Vagina (tissue), 2 donors: Measurements from ENCODE around the gene C7orf25.

ENCODE experiments used
- POLR2A ChIP-seq, 2 donors: fragments of 450-650 bp; IDR thresholded peaks; one replicate each; pipeline ENCODE4 v1.6.1; 2017; ENCODE audit warnings: antibody characterized with exemption in 2 of 2, mild to moderate bottlenecking in 2 of 2, moderate library complexity in 2 of 2
- POLR2AphosphoS5 ChIP-seq, 2 donors: sonication (generic); formaldehyde crosslinking; IDR thresholded peaks; one replicate each; pipeline ENCODE4 v1.9.0; 2017; ENCODE audit warnings: antibody characterized with exemption in 2 of 2, mild to moderate bottlenecking in 2 of 2, low read depth in 1 of 2; ENCODE audit not compliant: insufficient read depth in 1 of 2
- TF ChIP-seq, protein P1 (sequence below), 3 experiments: fragments of 450-650 bp in 2 of 3; fragments of 200-600 bp in 1 of 3; sonication (generic) in 1 of 3; IDR thresholded peaks; one replicate each; pipeline ENCODE4 v1.5.1; 2017 to 2019; ENCODE audit warnings: antibody characterized with exemption in 3 of 3, mild to moderate bottlenecking in 2 of 3, moderate library complexity in 2 of 3

DNA sequence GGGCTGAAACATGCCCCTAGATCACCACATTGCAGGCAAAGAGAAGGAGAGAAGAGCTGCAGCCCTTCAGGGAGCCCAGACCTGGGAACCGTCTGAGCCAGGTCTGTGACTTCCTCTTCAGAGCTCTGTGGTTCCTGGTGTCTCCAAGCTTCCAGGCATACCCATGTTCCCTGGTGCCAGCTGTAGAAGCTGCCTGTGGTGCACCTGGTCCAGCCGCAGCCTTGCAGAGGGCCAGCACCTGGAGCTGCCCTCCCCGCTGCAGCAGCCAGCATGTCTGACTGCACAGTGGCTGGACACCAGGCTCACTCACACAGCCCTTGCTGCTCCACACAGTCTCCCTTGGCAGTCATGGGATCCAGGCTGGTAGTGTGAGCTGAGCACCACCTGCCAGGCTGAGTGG, 33.6 kb downstream of the C7orf25 start:
- TF ChIP-seq, protein P1, sequence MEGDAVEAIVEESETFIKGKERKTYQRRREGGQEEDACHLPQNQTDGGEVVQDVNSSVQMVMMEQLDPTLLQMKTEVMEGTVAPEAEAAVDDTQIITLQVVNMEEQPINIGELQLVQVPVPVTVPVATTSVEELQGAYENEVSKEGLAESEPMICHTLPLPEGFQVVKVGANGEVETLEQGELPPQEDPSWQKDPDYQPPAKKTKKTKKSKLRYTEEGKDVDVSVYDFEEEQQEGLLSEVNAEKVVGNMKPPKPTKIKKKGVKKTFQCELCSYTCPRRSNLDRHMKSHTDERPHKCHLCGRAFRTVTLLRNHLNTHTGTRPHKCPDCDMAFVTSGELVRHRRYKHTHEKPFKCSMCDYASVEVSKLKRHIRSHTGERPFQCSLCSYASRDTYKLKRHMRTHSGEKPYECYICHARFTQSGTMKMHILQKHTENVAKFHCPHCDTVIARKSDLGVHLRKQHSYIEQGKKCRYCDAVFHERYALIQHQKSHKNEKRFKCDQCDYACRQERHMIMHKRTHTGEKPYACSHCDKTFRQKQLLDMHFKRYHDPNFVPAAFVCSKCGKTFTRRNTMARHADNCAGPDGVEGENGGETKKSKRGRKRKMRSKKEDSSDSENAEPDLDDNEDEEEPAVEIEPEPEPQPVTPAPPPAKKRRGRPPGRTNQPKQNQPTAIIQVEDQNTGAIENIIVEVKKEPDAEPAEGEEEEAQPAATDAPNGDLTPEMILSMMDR (IDR thresholded peaks at IDR 0.05): no peak
- TF ChIP-seq POLR2AphosphoS5 (IDR thresholded peaks at IDR 0.05; ENCODE audit: insufficient read depth in 1 of 2, low read depth in 1 of 2) (no peak), POLR2A (IDR thresholded peaks at IDR 0.05) (no peak)
